Measurements from ENCODE around the gene PLD3. TPM values are rescaled to one million over a fixed set of nuclear protein-coding genes. Genes with fewer than 3 reads are reported as not detected.
"Not testable (repeated sequence)": the region's sequence is repeated elsewhere in the genome, so short reads cannot be mapped to it uniquely, and the experiment has no call there.

Gene PLD3
- total RNA-seq, 1 experiment from 2014 or later: 287 TPM

GRCh38 chr19:40397568-40397906, 49.0 kb downstream of the PLD3 start:
- Histone ChIP-seq H3K36me3 (no peaks in the 10 kb centered on the region), H3K4me1 (no peaks in the 10 kb centered on the region), H3K27ac (no peak overlapping the region), H3K9me3 (replicated peaks) (no peaks in the 10 kb centered on the region), H3K4me3 (no peak overlapping the region), H3K27me3 (peaks cover 11% of the 10 kb centered on the region; the same call in 1 of the 2 replicates)
- no peak for DNase-seq

DNA sequence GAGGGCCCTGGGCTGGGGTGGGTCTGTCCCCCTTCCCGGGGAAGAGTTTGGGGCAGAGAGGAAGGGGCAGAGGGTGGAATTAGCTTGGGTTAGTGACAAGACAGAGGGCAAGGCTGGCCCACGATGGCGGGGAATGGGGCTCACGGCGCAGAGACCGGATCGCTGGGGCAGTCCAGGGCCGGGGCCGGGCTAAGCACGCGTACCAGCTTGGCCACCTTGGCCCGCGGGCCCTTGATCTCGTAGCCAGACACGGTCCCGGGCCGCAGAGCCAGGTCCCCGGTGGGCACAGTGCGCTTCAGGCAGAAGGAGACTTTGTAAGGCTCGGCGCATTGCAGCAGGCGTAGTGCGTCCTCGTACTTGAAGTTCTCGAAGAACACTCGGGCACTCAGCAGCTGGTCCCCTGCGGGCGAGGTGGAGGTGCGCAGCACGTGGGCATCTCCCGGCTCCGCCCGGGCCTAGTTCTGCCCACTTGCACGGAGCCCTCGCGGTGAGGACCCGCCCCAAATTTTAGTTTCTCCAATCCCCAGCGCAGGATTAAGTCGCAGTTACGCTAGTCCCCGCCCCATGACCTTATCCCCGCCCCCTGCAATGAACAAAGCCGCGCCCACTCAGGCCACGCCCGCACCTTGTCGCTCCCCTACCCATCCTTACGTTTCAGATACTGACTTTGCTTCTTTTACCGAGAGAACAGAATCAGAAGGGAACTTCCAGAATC, 50.1 kb downstream of the PLD3 start:
- H3K36me3 ChIP-seq: no peaks in the 10 kb centered on the region

DNA sequence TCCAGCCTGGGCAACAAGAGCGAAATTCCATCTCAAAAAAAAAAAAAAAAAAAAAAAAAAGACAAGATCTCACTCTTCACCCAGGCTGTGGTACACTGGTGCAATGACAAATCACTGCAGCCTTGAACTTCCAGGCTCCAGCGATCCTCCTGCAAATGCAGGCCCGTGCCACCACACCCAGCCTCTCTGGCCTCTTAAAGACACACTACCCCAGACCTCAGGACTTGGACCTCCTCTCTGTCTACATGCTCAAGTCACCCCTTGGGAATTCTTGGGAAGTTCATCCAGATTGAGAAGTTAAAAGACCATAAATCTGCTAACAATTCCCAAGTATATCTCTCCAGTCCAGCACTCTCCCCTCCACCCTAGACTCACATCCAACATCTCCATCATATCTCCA, 52.1 kb downstream of the PLD3 start:
- Histone ChIP-seq H3K9me3 (replicated peaks) (no peaks in the 10 kb centered on the region), H3K36me3 (no peaks in the 10 kb centered on the region), H3K4me1 (no peaks in the 10 kb centered on the region), H3K27ac (no peak overlapping the region), H3K27me3 (no peaks in the 10 kb centered on the region), H3K4me3 (no peak overlapping the region)
- no peak for DNase-seq

More for the DNA sequence above, 50.1 kb downstream of the PLD3 start:
- Histone ChIP-seq H3K9me3 (replicated peaks) (no peaks in the 10 kb centered on the region), H3K27ac (no peak overlapping the region), H3K27me3 (peaks cover 11% of the 10 kb centered on the region; the same call in 1 of the 2 replicates), H3K4me3 (no peak overlapping the region), H3K4me1 (no peaks in the 10 kb centered on the region)
- DNase-seq: no peak

DNA sequence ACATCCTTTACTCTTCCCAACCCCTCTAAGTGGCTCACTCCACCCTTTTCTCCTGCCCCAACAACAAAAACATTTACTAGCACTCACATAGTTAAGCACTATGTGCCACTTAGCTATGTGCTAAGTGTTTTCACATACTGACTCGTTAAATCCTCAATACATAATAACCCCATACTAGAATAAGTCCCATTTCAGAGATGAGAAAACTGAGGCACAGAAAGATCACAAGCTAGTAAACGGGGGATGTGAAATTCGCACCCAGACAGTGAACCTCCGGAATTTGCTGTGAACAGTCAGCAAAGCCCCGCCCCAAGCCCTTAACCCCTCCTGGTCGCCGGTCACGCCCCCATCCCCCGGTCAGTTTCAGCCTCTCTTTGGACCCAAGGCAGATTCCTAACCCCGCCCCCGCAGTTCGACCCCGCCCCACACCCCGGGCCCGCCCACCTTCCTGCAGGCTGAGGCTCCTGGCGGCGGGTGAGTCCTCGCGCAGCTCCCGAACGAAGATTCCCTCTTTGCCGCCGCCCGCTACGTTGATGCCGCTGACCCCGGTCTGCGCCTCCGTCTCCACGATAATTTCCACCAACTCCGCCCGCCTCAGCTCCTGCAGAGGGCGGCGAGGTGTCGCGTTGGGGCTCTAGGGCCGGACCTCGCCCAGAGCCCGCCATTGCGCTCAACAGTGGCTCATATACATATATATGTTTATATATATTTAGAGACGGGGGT, 54.9 kb downstream of the PLD3 start:
- Histone ChIP-seq H3K27ac (peak overlapping the region; percentile 15), H3K4me1 (peaks cover 6% of the 10 kb centered on the region; the same call in 1 of the 2 replicates), H3K27me3 (no peaks in the 10 kb centered on the region), H3K36me3 (no peaks in the 10 kb centered on the region), H3K9me3 (replicated peaks) (no peaks in the 10 kb centered on the region), H3K4me3 (peak overlapping the region; percentile 57)
- peak; percentile 95 to 98 for DNase-seq

GRCh38 chr19:40407714-40408597, 59.5 kb downstream of the PLD3 start:
- DNase-seq: peak; percentile 72 to 73
- H3K4me3 ChIP-seq: no peak overlapping the region
- no peaks in the 10 kb centered on the region for H3K36me3 ChIP-seq
- no peak overlapping the region for H3K27ac ChIP-seq
- peaks cover 10% of the 10 kb centered on the region for H3K27me3 ChIP-seq
- peaks cover 6% of the 10 kb centered on the region; the same call in 1 of the 2 replicates for H3K4me1 ChIP-seq
- H3K9me3 ChIP-seq (replicated peaks): no peaks in the 10 kb centered on the region

DNA sequence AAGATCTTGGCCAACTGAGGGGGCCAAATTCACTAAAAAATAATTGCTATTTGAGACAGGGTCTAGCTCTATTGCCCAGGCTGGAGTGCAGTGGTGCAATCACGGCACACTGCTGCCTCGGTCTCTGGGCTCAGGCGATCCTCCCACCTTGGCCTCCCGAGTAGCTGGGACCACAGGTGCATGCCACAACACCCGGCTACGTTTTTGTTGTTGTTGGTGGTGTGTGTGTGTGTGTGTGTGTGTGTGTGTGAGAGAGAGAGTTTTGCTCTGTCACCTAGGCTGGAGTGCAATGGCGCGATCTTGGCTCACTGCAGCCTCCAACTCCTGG, 60.1 kb downstream of the PLD3 start:
- not testable (repeated sequence) for DNase-seq; H3K4me3 ChIP-seq; H3K27ac ChIP-seq; H3K9me3 ChIP-seq (replicated peaks); H3K27me3 ChIP-seq; H3K4me1 ChIP-seq; H3K36me3 ChIP-seq

DNA sequence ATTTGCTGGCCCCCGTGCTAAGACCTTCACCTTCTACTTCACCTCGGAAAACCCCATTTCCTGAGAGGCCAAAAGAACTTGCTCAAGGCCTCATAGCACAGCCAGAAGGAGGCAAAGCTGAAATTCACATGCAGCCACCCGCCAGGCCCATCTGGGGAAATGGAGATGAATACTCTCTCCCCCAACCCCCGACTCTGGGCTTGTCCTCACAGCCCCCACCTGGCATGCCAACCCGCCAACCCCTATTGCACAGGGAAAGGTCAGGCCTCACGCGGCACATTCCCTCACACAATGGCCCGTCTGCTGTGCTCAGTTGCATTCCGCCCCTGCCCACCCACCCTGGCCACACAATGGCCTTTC, 61.5 kb downstream of the PLD3 start:
- DNase-seq: no peak
- Histone ChIP-seq H3K27ac (no peak overlapping the region), H3K4me3 (no peak overlapping the region), H3K9me3 (replicated peaks) (no peaks in the 10 kb centered on the region), H3K27me3 (peaks cover 10% of the 10 kb centered on the region), H3K4me1 (peaks cover 11% of the 10 kb centered on the region; the same call in 1 of the 2 replicates), H3K36me3 (no peaks in the 10 kb centered on the region)

GRCh38 chr19:40411125-40411842, 62.8 kb downstream of the PLD3 start:
- no peaks in the 10 kb centered on the region for H3K36me3 ChIP-seq
- H3K27ac ChIP-seq: no peak overlapping the region
- DNase-seq: no peak
- peaks cover 11% of the 10 kb centered on the region; the same call in 1 of the 2 replicates for H3K4me1 ChIP-seq
- peaks cover 10% of the 10 kb centered on the region for H3K27me3 ChIP-seq
- H3K9me3 ChIP-seq (replicated peaks): no peaks in the 10 kb centered on the region
- H3K4me3 ChIP-seq: no peak overlapping the region

DNA sequence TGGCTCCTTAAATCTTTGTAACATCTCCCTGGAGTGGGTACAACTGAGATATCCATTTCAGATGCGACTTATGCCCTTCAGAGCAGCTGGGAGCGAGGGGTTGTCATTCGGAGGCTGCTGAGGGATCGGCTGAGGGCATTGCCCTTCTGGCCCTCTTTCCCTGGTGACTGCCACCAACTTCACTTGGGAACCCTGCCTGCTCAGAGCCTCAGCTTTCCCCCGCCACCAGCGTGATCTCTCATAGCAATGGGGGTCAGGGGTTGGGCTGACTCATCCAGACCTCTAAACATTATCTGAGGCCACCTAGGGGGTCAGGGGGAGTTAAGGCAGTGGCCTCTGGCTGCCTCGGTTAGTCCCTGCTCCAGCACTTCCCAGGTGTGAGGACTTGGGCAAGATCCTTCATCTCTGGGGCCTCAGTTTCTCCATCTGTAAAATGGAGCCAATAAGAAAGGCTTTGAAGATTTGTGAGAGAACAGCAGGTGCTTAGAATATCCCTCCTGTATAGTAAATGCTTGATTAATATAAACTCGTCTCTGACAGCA, 63.5 kb downstream of the PLD3 start:
- no peaks in the 10 kb centered on the region for H3K9me3 ChIP-seq (replicated peaks)
- no peaks in the 10 kb centered on the region for H3K36me3 ChIP-seq
- no peak for DNase-seq
- H3K4me1 ChIP-seq: peaks cover 15% of the 10 kb centered on the region; the same call in 1 of the 2 replicates
- H3K27me3 ChIP-seq: peaks cover 10% of the 10 kb centered on the region
- no peak overlapping the region for H3K4me3 ChIP-seq
- no peak overlapping the region for H3K27ac ChIP-seq

DNA sequence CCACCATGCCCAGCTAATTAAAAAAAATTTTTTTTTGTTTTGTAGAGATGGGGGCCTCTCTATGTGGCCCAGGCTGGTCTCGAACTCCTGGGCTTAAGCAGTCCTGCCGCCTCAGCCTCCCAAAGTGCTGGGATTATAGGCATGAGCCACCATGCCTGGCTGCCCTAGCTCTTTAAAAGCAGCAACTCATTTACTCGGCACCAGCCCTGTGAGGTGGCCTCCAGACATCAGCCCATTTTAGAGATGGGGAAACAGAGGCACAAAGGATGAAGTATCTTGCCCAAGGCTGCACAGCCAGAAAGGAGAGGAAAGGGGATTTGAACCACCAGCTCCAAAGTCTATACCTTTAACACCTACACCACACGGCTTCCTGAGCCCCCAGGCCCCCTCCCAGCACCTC, 64.4 kb downstream of the PLD3 start:
- Histone ChIP-seq H3K4me1 (peaks cover 21% of the 10 kb centered on the region; the same call in 1 of the 2 replicates), H3K27me3 (peaks cover 10% of the 10 kb centered on the region), H3K27ac (no peak overlapping the region), H3K36me3 (no peaks in the 10 kb centered on the region), H3K9me3 (replicated peaks) (no peaks in the 10 kb centered on the region), H3K4me3 (no peak overlapping the region)
- DNase-seq: no peak

- H3K27me3 ChIP-seq: peaks cover 10% of the 10 kb centered on the region
- H3K9me3 ChIP-seq (replicated peaks): no peaks in the 10 kb centered on the region
- H3K4me1 ChIP-seq: peaks cover 18% of the 10 kb centered on the region; the same call in 1 of the 2 replicates
- H3K27ac ChIP-seq: no peak within 1 kb of the TSS
- no peaks in the 10 kb centered on the region for H3K36me3 ChIP-seq
- H3K4me3 ChIP-seq: no peak within 1 kb of the TSS; the same call in 1 of the 2 replicates
- DNase-seq: peak; percentile 79 to 84
These were observed 64.9 kb downstream of the PLD3 start, which contains the start of gene PRX for GRCh38 chr19:40413291-40413845. Gene PRX (minus strand): TSS chr19:40413378. CDS start chr19:40407932, 5,446 bp downstream.

GRCh38 chr19:40414542-40415535, 66.3 kb downstream of the PLD3 start:
- Histone ChIP-seq H3K4me3 (no peak overlapping the region), H3K9me3 (replicated peaks) (no peaks in the 10 kb centered on the region), H3K36me3 (no peaks in the 10 kb centered on the region), H3K27ac (no peak overlapping the region), H3K27me3 (peaks cover 10% of the 10 kb centered on the region), H3K4me1 (peaks cover 18% of the 10 kb centered on the region; the same call in 1 of the 2 replicates)
- DNase-seq: no peak

GRCh38 chr19:40415768-40416167, 67.3 kb downstream of the PLD3 start:
- Histone ChIP-seq H3K4me1 (peaks cover 18% of the 10 kb centered on the region; the same call in 1 of the 2 replicates), H3K9me3 (replicated peaks) (no peaks in the 10 kb centered on the region)

More at GRCh38 chr19:40415768-40416167, 67.3 kb downstream of the PLD3 start:
- H3K4me3 ChIP-seq: no peak overlapping the region
- DNase-seq: no peak
- no peaks in the 10 kb centered on the region for H3K36me3 ChIP-seq
- no peak overlapping the region for H3K27ac ChIP-seq
- H3K27me3 ChIP-seq: peaks cover 6% of the 10 kb centered on the region
